Mesendoderm (in vitro differentiated cells): ENCODE measurements around the gene ABCC9.
"Not testable (repeated sequence)": the region's sequence is repeated elsewhere in the genome, so short reads cannot be mapped to it uniquely, and the experiment has no call there.

Experiments used
- DNase-seq: peaks from one replicate; pipeline ENCODE4 v3.0.0; 2013
- H2AK5ac ChIP-seq: 2 replicates; pipeline ENCODE4 v1.6.1; 2013; ENCODE audit warnings: low read length, inconsistent platforms
- H2BK120ac ChIP-seq: 2 replicates; pipeline ENCODE4 v1.6.1; 2013; ENCODE audit warnings: low read depth, mild to moderate bottlenecking, low read length, moderate library complexity, mixed read lengths
- H2BK15ac ChIP-seq: replicated peaks from 2 replicates; pipeline ENCODE4 v1.6.1; 2013; ENCODE audit warnings: low read depth, mild to moderate bottlenecking, moderate library complexity
- H2BK5ac ChIP-seq: 2 replicates; pipeline ENCODE4 v1.6.1; 2013; ENCODE audit warnings: low read length, inconsistent platforms
- H3K18ac ChIP-seq: 2 replicates; pipeline ENCODE4 v1.6.1; 2013; ENCODE audit warnings: mild to moderate bottlenecking, low read length, mixed read lengths
- H3K23ac ChIP-seq: one replicate; pipeline ENCODE4 v1.6.1; 2013; ENCODE audit warnings: low read length
- H3K27ac ChIP-seq: 2 replicates; pipeline ENCODE4 v1.5.1; 2013; ENCODE audit warnings: low read depth, mild to moderate bottlenecking, inconsistent platforms, low read length, moderate library complexity
- H3K27me3 ChIP-seq: 2 replicates; pipeline ENCODE4 v1.6.1; 2013; ENCODE audit warnings: low read length, control low read depth, mild to moderate bottlenecking, inconsistent platforms; ENCODE audit not compliant: insufficient read depth, poor library complexity
- H3K36me3 ChIP-seq: 2 replicates; pipeline ENCODE4 v1.6.1; 2013; ENCODE audit warnings: low read length, inconsistent platforms; ENCODE audit not compliant: control insufficient read depth, insufficient read depth
- H3K4ac ChIP-seq: one replicate; pipeline ENCODE4 v1.6.1; 2013; ENCODE audit warnings: low read depth, mild to moderate bottlenecking, low read length, moderate library complexity
- H3K4me1 ChIP-seq: 2 replicates; pipeline ENCODE4 v1.6.1; 2013; ENCODE audit warnings: low read depth, low read length, inconsistent platforms; ENCODE audit not compliant: control insufficient read depth
- H3K4me2 ChIP-seq: 2 replicates; pipeline ENCODE4 v1.6.1; 2013; ENCODE audit warnings: low read length
- H3K4me3 ChIP-seq: 2 replicates; pipeline ENCODE4 v1.5.1; 2013; ENCODE audit warnings: mild to moderate bottlenecking, low read length
- H3K56ac ChIP-seq: one replicate; pipeline ENCODE4 v1.6.1; 2013; ENCODE audit warnings: low read length
- H3K79me1 ChIP-seq: 2 replicates; pipeline ENCODE4 v1.6.1; 2013; ENCODE audit warnings: low read length, inconsistent platforms
- H3K79me2 ChIP-seq: 2 replicates; pipeline ENCODE4 v1.6.1; 2013; ENCODE audit warnings: mild to moderate bottlenecking, low read length; ENCODE audit not compliant: control insufficient read depth, insufficient read depth
- H3K9ac ChIP-seq: 2 replicates; pipeline ENCODE4 v1.6.1; 2013; ENCODE audit warnings: low read length, inconsistent platforms
- H4K5ac ChIP-seq: one replicate; pipeline ENCODE4 v1.6.1; 2013; ENCODE audit warnings: low read length
- H4K8ac ChIP-seq: one replicate; pipeline ENCODE4 v1.6.1; 2013; ENCODE audit warnings: low read depth, mild to moderate bottlenecking, control low read depth, low read length, moderate library complexity
- WGBS: extraction: QIAGEN DNeasy Blood & Tissue Kit; methylation state at CpG from one replicate; pipeline ENCODE4 v1.1.7; 2013; ENCODE audit warnings: low lambda C conversion rate, missing lambda C conversion rate; ENCODE audit not compliant: insufficient coverage; ENCODE audit errors: extremely low coverage; 5-methylcytosine and 5-hydroxymethylcytosine counted together

ABCC9 gene

DNA sequence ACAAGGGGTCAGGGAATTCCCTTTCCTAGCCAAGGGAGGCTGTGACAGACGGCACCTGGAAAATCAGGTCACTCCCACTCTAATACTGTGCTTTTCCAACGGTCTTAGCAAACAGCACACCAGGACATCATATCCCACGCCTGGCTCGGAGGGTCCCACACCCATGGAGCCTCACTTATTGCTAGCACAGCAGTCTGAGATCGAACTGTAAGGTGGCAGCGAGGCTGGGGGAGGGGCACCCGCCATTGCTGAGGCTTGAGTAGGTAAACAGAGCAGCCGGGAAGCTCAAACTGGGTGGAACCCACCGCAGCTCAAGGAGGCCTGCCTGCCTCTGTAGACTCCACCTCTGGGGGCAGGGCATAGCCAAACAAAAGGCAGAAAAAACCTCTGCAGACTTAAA is 41.7 kb downstream of the ABCC9 start:
- not testable (repeated sequence) for H3K4me1 ChIP-seq, H3K79me2 ChIP-seq, H2BK120ac ChIP-seq, H3K4me3 ChIP-seq, H2BK15ac ChIP-seq, H3K18ac ChIP-seq, H3K36me3 ChIP-seq, H3K4ac ChIP-seq, H3K27ac ChIP-seq, H3K27me3 ChIP-seq, H3K79me1 ChIP-seq, H4K8ac ChIP-seq, H2AK5ac ChIP-seq, H3K4me2 ChIP-seq, H3K23ac ChIP-seq, H3K56ac ChIP-seq, H4K5ac ChIP-seq, H2BK5ac ChIP-seq, DNase-seq, H3K9ac ChIP-seq
- no CpG with 5 or more reads among the region's 9 CpGs for WGBS

DNA sequence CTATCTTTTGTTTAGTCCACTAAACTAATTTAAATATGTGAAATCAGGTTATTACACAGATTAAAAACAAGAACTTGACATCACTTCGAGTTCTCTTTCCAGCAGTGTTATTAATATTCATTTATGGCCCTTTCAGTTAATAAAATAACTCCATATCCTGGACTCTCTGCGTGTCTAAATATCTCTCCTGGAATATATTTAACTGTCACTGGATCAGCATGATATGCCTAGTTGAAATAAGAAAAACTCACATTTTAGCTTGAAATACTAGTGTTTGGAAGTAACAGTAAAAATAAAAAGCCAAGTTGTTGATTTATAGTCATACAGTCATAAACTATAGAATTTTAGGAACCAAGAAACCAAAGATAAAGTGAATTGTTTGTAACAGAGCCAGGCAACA is 45.6 kb downstream of the ABCC9 start:
- Histone ChIP-seq H3K18ac (no peak overlapping the region), H3K79me1 (no peaks in the 10 kb centered on the region), H3K4me2 (no peak overlapping the region), H4K5ac (no peak overlapping the region), H2BK5ac (no peak overlapping the region), H3K4me3 (no peak overlapping the region), H3K23ac (no peak overlapping the region), H3K36me3 (no peaks in the 10 kb centered on the region), H3K56ac (no peak overlapping the region), H2AK5ac (no peak overlapping the region), H3K27me3 (no peaks in the 10 kb centered on the region), H3K79me2 (no peaks in the 10 kb centered on the region), H4K8ac (no peak overlapping the region), H2BK15ac (no peak overlapping the region), H3K4me1 (no peaks in the 10 kb centered on the region), H3K4ac (no peak overlapping the region), H3K9ac (no peak overlapping the region), H2BK120ac (no peak overlapping the region), H3K27ac (no peak overlapping the region)
- DNase-seq = no peak
- no CpG with 5 or more reads among the region's 2 CpGs for WGBS

GRCh38 chr12:21894792-21895595 is 46.2 kb downstream of the ABCC9 start:
- H3K4me2 ChIP-seq = no peak overlapping the region
- H3K9ac ChIP-seq = no peak overlapping the region
- H4K8ac ChIP-seq = no peak overlapping the region
- no peak overlapping the region for H3K4ac ChIP-seq
- no peaks in the 10 kb centered on the region for H3K79me2 ChIP-seq
- no peaks in the 10 kb centered on the region for H3K4me1 ChIP-seq
- H2BK15ac ChIP-seq = no peak overlapping the region
- H3K27me3 ChIP-seq = no peaks in the 10 kb centered on the region
- no peak overlapping the region for H3K18ac ChIP-seq
- no peak overlapping the region for H3K27ac ChIP-seq
- no peak for DNase-seq
- no peak overlapping the region for H2AK5ac ChIP-seq
- no peak overlapping the region for H2BK120ac ChIP-seq
- H3K56ac ChIP-seq = no peak overlapping the region
- no peaks in the 10 kb centered on the region for H3K79me1 ChIP-seq
- no peak overlapping the region for H4K5ac ChIP-seq
- no peaks in the 10 kb centered on the region for H3K36me3 ChIP-seq
- WGBS = no CpG with 5 or more reads among the region's 4 CpGs
- no peak overlapping the region for H2BK5ac ChIP-seq
- H3K4me3 ChIP-seq = no peak overlapping the region
- H3K23ac ChIP-seq = no peak overlapping the region

GRCh38 chr12:21893924-21894323 is 47.3 kb downstream of the ABCC9 start:
- Histone ChIP-seq H2BK120ac (no peak overlapping the region), H3K27ac (no peak overlapping the region), H3K79me1 (no peaks in the 10 kb centered on the region), H3K27me3 (no peaks in the 10 kb centered on the region), H3K79me2 (no peaks in the 10 kb centered on the region), H3K18ac (no peak overlapping the region), H3K4ac (no peak overlapping the region), H2BK15ac (no peak overlapping the region), H3K36me3 (no peaks in the 10 kb centered on the region), H3K4me2 (no peak overlapping the region), H4K8ac (no peak overlapping the region), H3K9ac (no peak overlapping the region), H4K5ac (no peak overlapping the region), H3K4me1 (no peaks in the 10 kb centered on the region), H3K23ac (no peak overlapping the region), H2BK5ac (no peak overlapping the region), H3K56ac (no peak overlapping the region), H3K4me3 (no peak overlapping the region), H2AK5ac (no peak overlapping the region)
- no CpG with 5 or more reads among the region's 4 CpGs for WGBS
- DNase-seq = no peak

DNA sequence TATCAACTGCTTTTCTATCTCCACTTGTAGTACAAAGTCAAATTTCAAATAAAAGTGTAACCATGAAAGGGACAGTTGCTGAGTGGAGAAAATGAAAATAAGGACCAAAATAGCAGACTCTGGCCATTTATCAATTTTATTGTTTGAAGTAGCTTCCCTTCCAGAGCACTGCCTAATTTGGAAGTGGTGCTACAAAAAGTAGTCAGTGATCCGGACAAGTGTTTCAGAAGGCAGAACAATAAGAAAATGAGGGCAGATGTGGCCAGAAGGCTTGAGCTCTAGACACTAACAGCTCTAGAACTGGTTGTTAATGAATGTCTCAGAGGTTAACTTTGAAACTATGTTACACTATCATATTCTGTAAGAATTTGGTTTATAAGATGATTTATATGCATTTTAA is 48.9 kb downstream of the ABCC9 start:
- H3K9ac ChIP-seq = no peak overlapping the region
- WGBS = no CpG with 5 or more reads among the region's 1 CpG
- H3K18ac ChIP-seq = no peak overlapping the region
- no peak overlapping the region for H3K27ac ChIP-seq
- no peak overlapping the region for H4K5ac ChIP-seq
- no peaks in the 10 kb centered on the region for H3K4me1 ChIP-seq
- H3K79me1 ChIP-seq = no peaks in the 10 kb centered on the region
- H3K56ac ChIP-seq = no peak overlapping the region
- no peak overlapping the region for H4K8ac ChIP-seq
- no peak overlapping the region for H2BK15ac ChIP-seq
- H3K4me2 ChIP-seq = no peak overlapping the region
- H2AK5ac ChIP-seq = no peak overlapping the region
- H3K27me3 ChIP-seq = no peaks in the 10 kb centered on the region
- no peak overlapping the region for H3K4me3 ChIP-seq
- H2BK5ac ChIP-seq = no peak overlapping the region
- no peak overlapping the region for H3K4ac ChIP-seq
- H3K36me3 ChIP-seq = no peaks in the 10 kb centered on the region
- H3K23ac ChIP-seq = no peak overlapping the region
- DNase-seq = no peak
- no peaks in the 10 kb centered on the region for H3K79me2 ChIP-seq
- H2BK120ac ChIP-seq = no peak overlapping the region

DNA sequence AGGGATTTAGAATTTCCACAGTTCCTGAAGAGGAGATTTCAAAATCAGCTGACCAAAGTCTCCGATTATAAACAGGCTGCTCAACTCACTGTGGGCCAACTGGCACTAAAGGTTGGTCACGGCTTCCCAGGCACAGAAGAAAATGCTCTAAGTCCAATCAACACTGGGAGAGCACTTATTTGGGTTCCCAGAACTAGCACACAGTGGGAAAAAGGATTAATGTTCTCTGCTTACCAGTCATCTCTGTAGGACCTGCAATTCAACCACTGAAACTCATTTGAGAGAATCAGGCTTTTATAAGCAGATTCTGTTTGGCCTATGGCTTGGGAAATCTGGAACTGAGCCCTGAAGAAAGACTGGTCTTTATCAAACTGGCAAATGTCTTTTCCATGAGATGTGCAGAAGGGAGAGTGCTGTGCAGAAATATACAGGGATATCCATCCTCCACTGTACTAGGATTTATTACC is 49.4 kb downstream of the ABCC9 start:
- H3K27ac ChIP-seq = no peak overlapping the region
- no peaks in the 10 kb centered on the region for H3K4me1 ChIP-seq
- no CpG with 5 or more reads among the region's 2 CpGs for WGBS
- DNase-seq = no peak
- H4K5ac ChIP-seq = no peak overlapping the region
- no peak overlapping the region for H4K8ac ChIP-seq
- H2BK120ac ChIP-seq = no peak overlapping the region
- H3K4me3 ChIP-seq = no peak overlapping the region
- H3K79me1 ChIP-seq = no peaks in the 10 kb centered on the region
- no peak overlapping the region for H3K23ac ChIP-seq
- H3K36me3 ChIP-seq = no peaks in the 10 kb centered on the region
- no peak overlapping the region for H2BK15ac ChIP-seq
- H2BK5ac ChIP-seq = no peak overlapping the region
- no peak overlapping the region for H3K4ac ChIP-seq
- H3K27me3 ChIP-seq = no peaks in the 10 kb centered on the region
- H2AK5ac ChIP-seq = no peak overlapping the region
- no peak overlapping the region for H3K18ac ChIP-seq
- no peak overlapping the region for H3K56ac ChIP-seq
- H3K79me2 ChIP-seq = no peaks in the 10 kb centered on the region
- H3K4me2 ChIP-seq = no peak overlapping the region
- H3K9ac ChIP-seq = no peak overlapping the region
